ENCODE measurements around the gene NOX3.

NOX3 gene

GRCh38 chr6:155415953-155416352 lies 39.7 kb downstream of the NOX3 start:
- TF ChIP-seq CTCF (IDR thresholded peaks at IDR 0.05; ENCODE audit: borderline replicate concordance, control extremely low read depth, extremely low read depth, insufficient read depth, missing control alignments) = no peak
- in situ Hi-C loops (cut with MboI; ENCODE audit: low sequenced_read_pairs, unreplicated experiment) = no loop called here
- DNase-seq (ENCODE audit: low spot score) = no peak

DNA sequence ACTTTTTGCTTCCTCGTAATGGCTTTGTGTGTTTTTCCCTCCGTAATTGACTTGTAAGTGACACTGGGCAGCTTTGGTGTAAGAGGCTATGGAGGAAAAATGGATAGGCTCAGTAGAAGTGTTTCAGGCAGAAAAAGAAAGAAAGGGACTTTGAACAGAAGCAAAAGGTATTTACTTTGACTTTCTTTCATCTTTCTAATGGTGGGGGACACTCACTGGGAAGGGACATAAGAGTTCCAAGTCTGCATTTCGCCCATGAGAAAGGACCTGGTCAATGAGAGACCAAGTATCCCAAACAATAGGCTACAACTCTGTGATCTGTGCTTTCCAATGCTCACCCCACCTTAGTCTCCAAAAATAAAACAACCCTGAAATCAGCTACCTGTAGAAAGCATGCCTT lies 41.6 kb downstream of the NOX3 start:
- DNase-seq (ENCODE audit: low spot score) = no peak
- in situ Hi-C loops (cut with MboI; ENCODE audit: low sequenced_read_pairs, unreplicated experiment) = no loop called here
- no peak for TF ChIP-seq CTCF (IDR thresholded peaks at IDR 0.05; ENCODE audit: borderline replicate concordance, control extremely low read depth, extremely low read depth, insufficient read depth, missing control alignments)

GRCh38 chr6:155412335-155412734 lies 43.3 kb downstream of the NOX3 start:
- no peak for DNase-seq (ENCODE audit: low spot score)
- in situ Hi-C loops (cut with MboI; ENCODE audit: low sequenced_read_pairs, unreplicated experiment) = no loop called here
- TF ChIP-seq CTCF (IDR thresholded peaks at IDR 0.05; ENCODE audit: borderline replicate concordance, control extremely low read depth, extremely low read depth, insufficient read depth, missing control alignments) = no peak

GRCh38 chr6:155411154-155412052 lies 44.2 kb downstream of the NOX3 start:
- no peak for TF ChIP-seq CTCF (IDR thresholded peaks at IDR 0.05; ENCODE audit: borderline replicate concordance, control extremely low read depth, extremely low read depth, insufficient read depth, missing control alignments)
- no peak for DNase-seq (ENCODE audit: low spot score)
- in situ Hi-C loops (cut with MboI; ENCODE audit: low sequenced_read_pairs, unreplicated experiment) = no loop called here

DNA sequence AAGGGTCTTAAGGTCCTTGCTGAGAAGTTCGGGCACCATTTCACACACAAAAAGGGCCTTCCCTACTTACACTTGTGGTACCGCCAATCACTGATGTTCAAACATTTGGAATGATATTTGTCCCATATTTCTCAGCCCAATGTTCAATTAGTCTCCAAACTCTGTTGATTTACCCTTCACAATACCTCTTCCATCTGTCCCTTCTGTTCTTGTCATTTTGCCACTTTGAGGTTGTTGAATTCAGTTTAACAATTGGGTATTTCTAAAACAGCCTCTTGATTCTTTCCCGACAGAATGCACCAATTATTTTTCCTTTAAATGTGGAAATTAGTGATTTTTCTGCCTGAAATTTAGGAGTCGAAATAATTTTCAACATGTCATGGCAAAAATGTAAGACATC lies 46.2 kb downstream of the NOX3 start:
- in situ Hi-C loops (cut with MboI; ENCODE audit: low sequenced_read_pairs, unreplicated experiment) = no loop called here
- TF ChIP-seq CTCF (IDR thresholded peaks at IDR 0.05; ENCODE audit: borderline replicate concordance, control extremely low read depth, extremely low read depth, insufficient read depth, missing control alignments) = no peak
- DNase-seq (ENCODE audit: low spot score) = no peak

DNA sequence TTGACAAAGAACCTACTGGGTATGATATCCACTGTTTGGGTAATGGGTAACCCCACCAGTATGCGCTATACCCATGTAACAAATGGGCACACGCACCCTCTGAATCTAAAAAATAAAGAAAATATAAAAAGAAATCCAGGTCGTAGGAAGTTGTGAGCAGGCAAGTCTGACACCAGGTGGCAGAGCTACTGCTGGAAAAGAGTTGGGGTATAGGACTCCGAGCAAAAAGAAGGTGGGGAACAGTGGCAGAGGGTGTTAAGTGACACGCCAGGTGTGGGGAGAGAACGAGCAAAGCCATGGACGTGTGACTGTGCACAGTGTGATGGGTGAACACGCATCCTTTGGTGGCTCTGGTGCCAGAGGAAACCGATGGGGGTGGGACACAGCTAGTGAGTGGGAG lies 46.7 kb downstream of the NOX3 start:
- in situ Hi-C loops (cut with MboI; ENCODE audit: low sequenced_read_pairs, unreplicated experiment) = no loop called here
- DNase-seq (ENCODE audit: low spot score) = no peak
- no peak for TF ChIP-seq CTCF (IDR thresholded peaks at IDR 0.05; ENCODE audit: borderline replicate concordance, control extremely low read depth, extremely low read depth, insufficient read depth, missing control alignments)
